K562 (cell line): ENCODE results near the gene HGS. TPM values are rescaled to one million over a fixed set of nuclear protein-coding genes. Genes with fewer than 3 reads are reported as not detected.
A peak's percentile ranks its signal among the peaks of the same experiment; 100 is the strongest.

Source experiments
- BACH1 ChIP-seq: fragments of 200-800 bp; sonication (Bioruptor generic); IDR thresholded peaks from 2 replicates; pipeline ENCODE4 v1.6.1; 2016; ENCODE audit warnings: missing genetic modification characterization, missing compliant biosample characterization
- CC2D1A ChIP-seq: fragments of 450-650 bp; IDR thresholded peaks from 2 replicates; pipeline ENCODE4 v1.6.1; 2017; ENCODE audit warnings: mild to moderate bottlenecking
- CTBP1 ChIP-seq: fragments of 450-650 bp; IDR thresholded peaks from 2 replicates; pipeline ENCODE4 v1.6.1; 2016; ENCODE audit warnings: borderline replicate concordance
- CTCF ChIP-seq, 3 experiments: IDR thresholded peaks in 2 of 3; conservative IDR thresholded peaks in 1 of 3; 2 replicates each; pipeline ENCODE4 v1.5.1; 2011 to 2012; ENCODE audit warnings: low read length in 3 of 3, mild to moderate bottlenecking in 3 of 3, control low read depth in 2 of 3, improper control_type of control experiment in 1 of 3, inconsistent platforms in 1 of 3, low read depth in 1 of 3, mixed read lengths in 1 of 3, moderate library complexity in 1 of 3; ENCODE audit not compliant: insufficient read depth in 2 of 3
- E2F6 ChIP-seq, 2 experiments: IDR thresholded peaks; 2 replicates each; pipeline ENCODE4 v1.6.1; 2011; ENCODE audit warnings: borderline replicate concordance in 1 of 2, control low read depth in 1 of 2, low read depth in 1 of 2, low read length in 1 of 2, mild to moderate bottlenecking in 1 of 2, mixed read lengths in 1 of 2, moderate library complexity in 1 of 2; ENCODE audit not compliant: insufficient read depth in 1 of 2, insufficient read length in 1 of 2, poor library complexity in 1 of 2, severe bottlenecking in 1 of 2; ENCODE audit errors: extremely low read depth in 1 of 2
- MYC ChIP-seq, 2 experiments: fragments of 250-450 bp in 1 of 2; sonication (Bioruptor Pico) in 1 of 2; IDR thresholded peaks; 2 replicates each; pipeline versions ENCODE4 v1.5.1 to v1.6.1; 2012 to 2021; ENCODE audit warnings: low read depth in 2 of 2, borderline replicate concordance in 1 of 2, improper control_type of control experiment in 1 of 2, low read length in 1 of 2, mild to moderate bottlenecking in 1 of 2, moderate library complexity in 1 of 2
- PKNOX1 ChIP-seq: fragments of 450-650 bp; IDR thresholded peaks from 2 replicates; pipeline ENCODE4 v1.6.1; 2016
- RB1 ChIP-seq: fragments of 450-650 bp; IDR thresholded peaks from 2 replicates; pipeline ENCODE4 v1.6.1; 2017; ENCODE audit warnings: low read depth, mild to moderate bottlenecking
- RBM22 ChIP-seq: fragments of 200-400 bp; formaldehyde crosslinking; IDR thresholded peaks from 2 replicates; pipeline ENCODE4 v1.6.1; 2018; ENCODE audit warnings: low read length, low read depth; ENCODE audit not compliant: poor library complexity, severe bottlenecking
- RBM25 ChIP-seq: fragments of 200-400 bp; formaldehyde crosslinking; IDR thresholded peaks from 2 replicates; pipeline ENCODE4 v1.6.1; 2018; ENCODE audit warnings: low read length, low read depth, moderate library complexity; ENCODE audit not compliant: severe bottlenecking
- SMAD3 ChIP-seq: fragments of 450-650 bp; formaldehyde crosslinking; conservative IDR thresholded peaks from 2 replicates; pipeline ENCODE4 v1.4.0; 2020; ENCODE audit warnings: mild to moderate bottlenecking
- STAG1 ChIP-seq: sonication (generic); formaldehyde crosslinking; IDR thresholded peaks from 2 replicates; pipeline ENCODE4 v1.5.0; 2020; ENCODE audit warnings: missing genetic modification reagents, borderline replicate concordance
- XRCC5 ChIP-seq: fragments of 200-400 bp; formaldehyde crosslinking; IDR thresholded peaks from 2 replicates; pipeline ENCODE4 v1.6.1; 2017; ENCODE audit warnings: low read depth, mild to moderate bottlenecking, low read length
- YY1 ChIP-seq, 3 experiments: IDR thresholded peaks; 2 replicates each; pipeline ENCODE4 v1.6.1; 2011; ENCODE audit warnings: low read length in 2 of 3, mild to moderate bottlenecking in 2 of 3, moderate library complexity in 2 of 3, borderline replicate concordance in 1 of 3, control low read depth in 1 of 3, low read depth in 1 of 3; ENCODE audit not compliant: insufficient read depth in 3 of 3, insufficient replicate concordance in 2 of 3, control insufficient read depth in 1 of 3, insufficient read length in 1 of 3; ENCODE audit errors: extremely low read depth in 1 of 3
- ZBTB49 ChIP-seq: sonication (generic); formaldehyde crosslinking; IDR thresholded peaks from 2 replicates; pipeline ENCODE4 v1.8.0; 2022; ENCODE audit warnings: missing genetic modification reagents, mild to moderate bottlenecking, borderline replicate concordance
- ZFP36 ChIP-seq: fragments of 150-350 bp; IDR thresholded peaks from 2 replicates; pipeline ENCODE4 v1.6.1; 2018; ENCODE audit warnings: low read length, low read depth; ENCODE audit not compliant: partially characterized antibody
- ZKSCAN1 ChIP-seq: fragments of 150-350 bp; IDR thresholded peaks from 2 replicates; pipeline ENCODE4 v1.6.1; 2016; ENCODE audit warnings: low read depth, low read length
- ZNF384 ChIP-seq: IDR thresholded peaks from 2 replicates; pipeline ENCODE4 v1.6.1; 2012; ENCODE audit warnings: low read depth, low read length, improper control_type of control experiment
- polyA plus RNA-seq, 8 experiments: library from polyadenylated mRNA; depleted of rRNA in 4 of 8; stranded (reverse) in 5 of 8; unstranded in 3 of 8; fragments of >200 nt; fragmentation: Nextera tagmentation in 2 of 8; fragmentation: Illumina TruSeq in 1 of 8; extraction: Ambion mirVana in 2 of 8; extraction: Trizol in 1 of 8; gene quantifications; 2 replicates each; pipeline versions ENCODE4 v1.2.1 to v1.2.3, GENCODE V29; 2011 to 2014; ENCODE audit warnings: inconsistent platforms in 1 of 8, missing spikeins in 1 of 8
- total RNA-seq, 7 experiments: library from RNA; depleted of rRNA in 6 of 7; stranded (reverse); fragments of >200 nt in 6 of 7; fragmentation: Illumina TruSeq in 2 of 7; extraction: Trizol in 2 of 7; gene quantifications; 2 replicates each; pipeline versions ENCODE4 v1.2.1 to v1.2.3, GENCODE V29; 2011 to 2021; ENCODE audit warnings: low replicate concordance in 1 of 7

HGS gene
- total and polyA plus RNA-seq, 9 of the 15 experiments (the other 6 are each of a cell fraction or from before 2014, with no cell fraction given) = 3.9 to 176 (median 77.1) TPM

- no peak for TF ChIP-seq E2F6 (IDR thresholded peaks at IDR 0.05; ENCODE audit: borderline replicate concordance in 1 of 2, extremely low read depth in 1 of 2, insufficient read depth in 1 of 2, insufficient read length in 1 of 2, low read depth in 1 of 2, low read length in 1 of 2, poor library complexity in 1 of 2, severe bottlenecking in 1 of 2)
- TF ChIP-seq XRCC5 = peak; percentile 62; the same call in 1 of the 2 replicates
- no peak for TF ChIP-seq ZFP36
- TF ChIP-seq CTCF (IDR thresholded peaks at IDR 0.05 in 2 of 3, conservative IDR thresholded peaks at IDR 0.05 in 1 of 3; ENCODE audit: insufficient read depth in 2 of 3, low read depth in 1 of 3, low read length in 3 of 3) = peak; percentile 92 to 94 (median 92)
- peak; percentile 65 for TF ChIP-seq PKNOX1
- TF ChIP-seq YY1 (IDR thresholded peaks at IDR 0.05; ENCODE audit: borderline replicate concordance in 1 of 3, control insufficient read depth in 1 of 3, extremely low read depth in 1 of 3, insufficient read depth in 3 of 3, insufficient read length in 1 of 3, insufficient replicate concordance in 2 of 3, low read depth in 1 of 3, low read length in 2 of 3) = peak in 2 of 3 experiments; percentile 26 to 28
- TF ChIP-seq RBM25 = no peak
- no peak for TF ChIP-seq ZKSCAN1
- peak; percentile 81; the same call in 1 of the 2 replicates for TF ChIP-seq RB1
- peak; percentile 77 for TF ChIP-seq CC2D1A
- peak; percentile 46; the same call in 1 of the 2 replicates for TF ChIP-seq MYC (IDR thresholded peaks at IDR 0.05; ENCODE audit: low read depth, low read length)
- no peak for TF ChIP-seq MYC (CRISPR knock-in tag; IDR thresholded peaks at IDR 0.05; ENCODE audit: borderline replicate concordance, low read depth)
- TF ChIP-seq CTBP1 = peak; percentile 69; the same call in 1 of the 2 replicates
- peak; percentile 23; the same call in 1 of the 2 replicates for TF ChIP-seq ZNF384
- TF ChIP-seq SMAD3 = no peak
- TF ChIP-seq STAG1 (CRISPR knock-in tag) = peak; percentile 80; the same call in 1 of the 2 replicates
- TF ChIP-seq BACH1 (tag) = no peak
- no peak for TF ChIP-seq RBM22
- no peak for TF ChIP-seq ZBTB49 (CRISPR knock-in tag)
Measured at GRCh38 chr17:81733507-81734404, 49.9 kb downstream of the HGS start (continued).
